Loucy (cell line): ENCODE results near the gene ENPP3.

Experiments used
- CTCF ChIP-seq: fragments of 200-600 bp; sonication (generic); conservative IDR thresholded peaks from 2 replicates; pipeline ENCODE4 v1.5.1; 2014; ENCODE audit warnings: mild to moderate bottlenecking, antibody characterized with exemption, low read length
- EZH2phosphoT487 ChIP-seq: fragments of 200-600 bp; IDR thresholded peaks from 2 replicates; pipeline ENCODE4 v1.6.1; 2018; ENCODE audit warnings: antibody characterized with exemption, mild to moderate bottlenecking, moderate library complexity, borderline replicate concordance

- no peak for TF ChIP-seq CTCF
- TF ChIP-seq EZH2phosphoT487: no peak
These were observed 8.7 kb downstream of the ENPP3 start for GRCh38 chr6:131645846-131646245.
